Neural progenitor cell (in vitro differentiated cells): ENCODE results near the gene MCTP2.

Experiments used
- EZH2phosphoT487 ChIP-seq: fragments of 200-600 bp; sonication (generic); IDR thresholded peaks from 2 replicates; pipeline ENCODE4 v1.6.1; 2017; ENCODE audit warnings: antibody characterized with exemption
- TF ChIP-seq, protein P1 (sequence below): fragments of 200-600 bp; sonication (generic); IDR thresholded peaks from 2 replicates; pipeline ENCODE4 v1.5.1; 2017; ENCODE audit warnings: antibody characterized with exemption, mild to moderate bottlenecking

DNA sequence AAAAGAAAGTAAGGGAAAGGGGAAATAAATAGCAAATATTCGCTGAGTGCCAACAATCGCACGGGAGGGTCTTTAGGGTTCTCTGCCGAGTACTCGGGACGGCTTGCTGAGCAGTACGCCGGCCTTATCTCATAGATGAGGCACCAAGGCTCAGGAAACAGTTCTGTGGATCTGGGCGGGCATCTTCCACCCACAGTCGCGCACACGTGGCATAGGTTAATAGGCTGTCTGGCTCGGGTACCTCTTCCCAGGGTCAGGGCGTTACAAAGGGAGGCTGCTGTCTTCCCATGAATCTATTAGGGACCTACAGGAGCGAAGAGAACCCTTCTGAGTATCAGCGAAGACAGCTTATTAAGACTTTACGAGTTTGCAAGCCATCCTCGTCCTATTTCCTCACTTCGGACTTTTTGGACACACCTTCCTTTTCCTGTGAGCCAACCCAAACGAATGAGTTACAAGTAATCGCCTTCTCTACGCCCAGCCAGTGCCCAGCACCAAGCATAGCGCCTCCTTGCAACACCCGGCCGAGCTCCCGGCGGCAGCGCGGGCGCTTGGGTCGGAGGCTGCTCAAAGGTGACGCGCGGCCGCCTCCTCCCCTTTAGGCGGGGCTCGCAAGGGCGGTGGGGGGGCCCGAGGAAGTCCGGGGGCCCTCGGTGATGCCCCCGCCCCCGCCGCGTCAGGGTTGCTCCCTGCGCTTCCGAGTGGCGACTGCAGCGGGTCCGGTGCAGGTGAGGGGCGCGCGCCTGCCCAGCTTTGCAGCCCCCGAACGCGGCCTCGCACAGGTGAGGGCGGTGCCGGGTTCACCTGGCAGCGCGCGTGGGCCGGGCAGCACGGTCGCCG is at the start of gene MCTP2:
- TF ChIP-seq, protein P1, sequence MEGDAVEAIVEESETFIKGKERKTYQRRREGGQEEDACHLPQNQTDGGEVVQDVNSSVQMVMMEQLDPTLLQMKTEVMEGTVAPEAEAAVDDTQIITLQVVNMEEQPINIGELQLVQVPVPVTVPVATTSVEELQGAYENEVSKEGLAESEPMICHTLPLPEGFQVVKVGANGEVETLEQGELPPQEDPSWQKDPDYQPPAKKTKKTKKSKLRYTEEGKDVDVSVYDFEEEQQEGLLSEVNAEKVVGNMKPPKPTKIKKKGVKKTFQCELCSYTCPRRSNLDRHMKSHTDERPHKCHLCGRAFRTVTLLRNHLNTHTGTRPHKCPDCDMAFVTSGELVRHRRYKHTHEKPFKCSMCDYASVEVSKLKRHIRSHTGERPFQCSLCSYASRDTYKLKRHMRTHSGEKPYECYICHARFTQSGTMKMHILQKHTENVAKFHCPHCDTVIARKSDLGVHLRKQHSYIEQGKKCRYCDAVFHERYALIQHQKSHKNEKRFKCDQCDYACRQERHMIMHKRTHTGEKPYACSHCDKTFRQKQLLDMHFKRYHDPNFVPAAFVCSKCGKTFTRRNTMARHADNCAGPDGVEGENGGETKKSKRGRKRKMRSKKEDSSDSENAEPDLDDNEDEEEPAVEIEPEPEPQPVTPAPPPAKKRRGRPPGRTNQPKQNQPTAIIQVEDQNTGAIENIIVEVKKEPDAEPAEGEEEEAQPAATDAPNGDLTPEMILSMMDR = peak; percentile 29
- TF ChIP-seq EZH2phosphoT487 = no peak
